ENCODE results near the gene ABCE1.
"Not testable (repeated sequence)": the region's sequence is repeated elsewhere in the genome, so short reads cannot be mapped to it uniquely, and the experiment has no call there.

ABCE1 gene

DNA sequence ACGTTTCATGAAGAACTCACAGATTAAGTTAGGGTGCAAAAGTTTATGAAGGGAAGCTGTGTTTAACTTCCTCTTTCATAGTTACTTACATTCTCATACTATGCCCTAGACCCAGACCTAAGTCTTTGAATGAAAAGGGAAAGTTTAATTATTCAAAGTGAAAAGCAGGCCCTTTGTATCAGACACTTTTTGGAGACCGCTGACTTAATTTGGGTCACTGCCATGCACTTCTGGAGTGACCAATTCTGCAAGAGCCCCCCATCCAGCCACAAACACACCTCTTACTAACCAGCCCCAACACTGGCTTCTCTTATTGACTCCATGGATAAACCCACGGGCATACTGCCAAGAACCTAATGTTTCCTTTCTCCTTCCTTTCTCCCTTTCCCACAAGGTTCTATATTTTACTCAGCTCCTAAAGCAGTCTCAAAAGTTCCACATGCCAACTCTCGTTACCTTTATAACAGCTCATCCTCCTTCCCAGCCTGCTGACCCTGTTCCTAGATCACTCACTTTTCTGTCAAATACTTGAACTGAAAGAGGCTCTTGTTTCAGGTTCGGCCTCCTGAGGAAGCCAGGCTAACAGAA, 34.5 kb downstream of the ABCE1 start:
- H3K36me3 ChIP-seq (ENCODE audit: insufficient read depth, low read length), result no peaks in the 10 kb centered on the region; the same call in 1 of the 2 replicates
- H3K4me1 ChIP-seq (ENCODE audit: insufficient read depth, low read length), result no peaks in the 10 kb centered on the region
- H3K9me3 ChIP-seq (ENCODE audit: control insufficient read depth, insufficient read depth, low read length), result no peaks in the 10 kb centered on the region
- H3K9ac ChIP-seq (ENCODE audit: low read depth, low read length), result no peak overlapping the region

DNA sequence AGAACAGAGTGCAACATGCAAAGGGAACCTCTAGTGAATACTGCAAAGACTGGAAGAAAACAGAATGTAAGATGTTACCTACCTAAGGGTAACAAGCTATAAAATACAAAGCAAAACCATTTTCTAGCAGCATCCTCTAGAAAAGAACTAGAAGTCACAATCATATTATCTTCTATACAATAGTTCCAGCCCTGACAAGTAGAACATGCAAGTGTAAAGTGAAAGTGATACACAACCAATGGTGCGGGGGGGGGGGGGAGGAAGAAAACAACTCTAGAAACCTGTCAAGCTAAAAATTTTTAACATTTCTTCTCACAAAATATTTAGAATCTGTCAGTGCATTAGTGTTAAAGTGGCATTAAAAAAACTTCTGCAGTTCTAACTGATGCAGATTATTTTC, 38.1 kb downstream of the ABCE1 start:
- not testable (repeated sequence) for H3K9ac ChIP-seq (ENCODE audit: low read depth, low read length)

GRCh38 chr4:145148980-145149379, 50.9 kb downstream of the ABCE1 start:
- H3K36me3 ChIP-seq (ENCODE audit: insufficient read depth, low read length), result peaks cover 34% of the 10 kb centered on the region
- no peak overlapping the region for H3K9ac ChIP-seq (ENCODE audit: low read depth, low read length)
- H3K4me1 ChIP-seq (ENCODE audit: insufficient read depth, low read length), result no peaks in the 10 kb centered on the region
- no peaks in the 10 kb centered on the region for H3K9me3 ChIP-seq (ENCODE audit: control insufficient read depth, insufficient read depth, low read length)

More for the DNA sequence above, 38.1 kb downstream of the ABCE1 start:
- H3K36me3 ChIP-seq (ENCODE audit: insufficient read depth, low read length); H3K9me3 ChIP-seq (ENCODE audit: control insufficient read depth, insufficient read depth, low read length); H3K4me1 ChIP-seq (ENCODE audit: insufficient read depth, low read length): not testable (repeated sequence)

DNA sequence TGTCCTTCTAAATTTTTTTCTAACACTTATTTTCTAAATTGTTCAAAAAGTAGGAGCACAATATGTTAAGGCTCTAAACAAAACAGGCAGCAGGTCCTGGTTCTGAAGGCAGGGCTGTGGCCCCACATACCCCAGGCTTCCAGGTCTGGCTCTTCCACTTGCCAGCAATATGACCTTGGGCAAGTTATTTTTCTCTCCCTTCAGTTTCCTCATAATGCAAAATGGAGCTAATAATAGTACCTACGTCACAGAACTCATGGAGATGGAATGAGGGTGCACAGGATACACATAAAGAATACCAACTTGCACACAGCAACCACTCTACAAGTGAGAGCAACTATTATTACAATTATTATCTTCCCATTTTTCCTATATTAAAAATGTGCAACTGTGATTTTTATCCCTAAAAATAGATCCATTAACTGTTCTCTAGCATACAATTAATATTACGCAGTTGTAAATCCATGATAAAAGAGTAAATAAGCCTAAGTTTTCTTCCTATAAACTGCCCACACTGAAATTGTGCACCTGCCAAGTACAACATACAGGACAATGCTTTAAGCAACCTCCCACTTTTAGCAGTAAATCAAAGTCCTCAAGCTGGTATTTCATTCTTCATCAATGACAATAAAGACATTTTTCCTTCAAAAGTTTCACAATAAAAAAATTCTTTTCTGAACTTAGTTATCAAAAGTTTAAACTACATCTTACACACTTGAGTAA, 55.2 kb downstream of the ABCE1 start:
- H3K36me3 ChIP-seq (ENCODE audit: insufficient read depth, low read length), result peaks cover 26% of the 10 kb centered on the region
- no peaks in the 10 kb centered on the region for H3K9me3 ChIP-seq (ENCODE audit: control insufficient read depth, insufficient read depth, low read length)
- H3K4me1 ChIP-seq (ENCODE audit: insufficient read depth, low read length), result no peaks in the 10 kb centered on the region
- H3K9ac ChIP-seq (ENCODE audit: low read depth, low read length), result no peak overlapping the region

DNA sequence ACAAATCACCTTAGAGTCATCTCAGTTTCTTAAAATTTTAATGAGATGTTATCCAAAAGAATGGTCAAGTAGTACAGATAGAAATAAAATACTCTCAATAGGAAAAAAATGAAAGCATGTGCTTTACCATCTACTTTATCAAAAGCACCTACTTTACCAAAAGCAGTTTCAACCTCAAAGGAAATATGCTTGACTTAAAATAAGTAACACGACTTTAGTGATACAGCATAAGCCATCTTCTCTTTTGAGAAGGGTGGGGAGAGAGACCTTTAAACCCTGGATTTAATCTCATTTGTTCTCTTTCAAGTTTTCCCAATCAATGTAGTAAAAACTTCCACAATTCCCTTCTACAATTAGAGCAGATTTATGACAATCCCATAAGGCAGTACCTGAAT, 55.8 kb downstream of the ABCE1 start:
- Histone ChIP-seq H3K9ac (ENCODE audit: low read depth, low read length) (no peak overlapping the region), H3K36me3 (ENCODE audit: insufficient read depth, low read length) (peaks cover 26% of the 10 kb centered on the region), H3K9me3 (ENCODE audit: control insufficient read depth, insufficient read depth, low read length) (no peaks in the 10 kb centered on the region), H3K4me1 (ENCODE audit: insufficient read depth, low read length) (no peaks in the 10 kb centered on the region)

DNA sequence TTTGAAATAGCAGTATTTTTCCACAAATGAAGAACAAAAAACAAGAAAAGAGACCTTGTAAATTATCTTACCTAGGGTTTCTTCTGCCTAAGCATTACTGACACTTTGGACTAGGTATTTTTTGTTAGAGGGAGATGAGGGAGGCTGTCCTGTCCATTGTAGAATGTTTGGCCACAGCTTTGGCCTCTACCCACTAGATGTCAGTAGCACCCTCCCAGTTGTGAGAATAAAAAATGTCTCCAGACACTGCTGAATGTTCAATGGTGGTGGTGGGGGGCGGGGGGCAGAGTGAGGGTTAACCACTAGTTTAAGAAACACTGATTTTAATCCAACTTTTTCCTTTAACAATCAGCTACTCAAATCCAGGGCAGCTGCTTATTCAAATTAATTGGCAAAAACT, 56.5 kb downstream of the ABCE1 start:
- Histone ChIP-seq H3K36me3 (ENCODE audit: insufficient read depth, low read length) (peaks cover 24% of the 10 kb centered on the region), H3K9ac (ENCODE audit: low read depth, low read length) (no peak overlapping the region), H3K9me3 (ENCODE audit: control insufficient read depth, insufficient read depth, low read length) (no peaks in the 10 kb centered on the region), H3K4me1 (ENCODE audit: insufficient read depth, low read length) (no peaks in the 10 kb centered on the region)

DNA sequence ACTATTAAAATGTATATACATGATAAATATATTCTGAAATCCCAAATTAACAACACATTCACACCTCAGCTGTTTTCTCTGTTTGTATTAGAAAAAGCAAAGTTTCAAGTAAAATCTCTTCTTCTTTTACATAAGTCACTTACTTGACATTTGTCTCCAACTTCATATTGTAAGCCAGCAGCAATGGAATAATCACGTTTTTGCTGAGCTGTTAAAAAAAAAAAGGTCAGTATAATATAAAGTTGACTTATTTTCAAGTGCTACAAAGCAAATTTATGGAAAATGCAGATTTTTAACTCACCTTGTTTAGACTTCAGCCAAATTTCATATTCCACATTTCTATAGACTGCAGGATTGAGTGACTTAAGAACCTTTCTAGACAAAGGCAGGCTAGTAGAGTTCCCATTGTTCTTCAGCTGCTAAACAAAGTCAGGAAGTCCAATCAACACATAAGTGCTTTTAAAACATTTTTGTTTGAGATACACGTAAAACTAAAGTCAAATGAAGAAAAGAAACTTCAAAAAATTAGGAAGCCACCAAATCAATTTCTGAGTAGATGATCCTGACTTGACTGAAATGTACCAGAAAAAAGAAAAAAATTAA, 57.3 kb downstream of the ABCE1 start:
- H3K9me3 ChIP-seq (ENCODE audit: control insufficient read depth, insufficient read depth, low read length), result no peaks in the 10 kb centered on the region
- peaks cover 19% of the 10 kb centered on the region for H3K36me3 ChIP-seq (ENCODE audit: insufficient read depth, low read length)
- no peak overlapping the region for H3K9ac ChIP-seq (ENCODE audit: low read depth, low read length)
- no peaks in the 10 kb centered on the region for H3K4me1 ChIP-seq (ENCODE audit: insufficient read depth, low read length)

- H3K9me3 ChIP-seq (ENCODE audit: control insufficient read depth, insufficient read depth, low read length), result no peaks in the 10 kb centered on the region
- H3K9ac ChIP-seq (ENCODE audit: low read depth, low read length), result no peak overlapping the region
- peaks cover 13% of the 10 kb centered on the region; the same call in 1 of the 2 replicates for H3K36me3 ChIP-seq (ENCODE audit: insufficient read depth, low read length)
- no peaks in the 10 kb centered on the region for H3K4me1 ChIP-seq (ENCODE audit: insufficient read depth, low read length)
Observed at GRCh38 chr4:145156986-145157385, 58.9 kb downstream of the ABCE1 start.

DNA sequence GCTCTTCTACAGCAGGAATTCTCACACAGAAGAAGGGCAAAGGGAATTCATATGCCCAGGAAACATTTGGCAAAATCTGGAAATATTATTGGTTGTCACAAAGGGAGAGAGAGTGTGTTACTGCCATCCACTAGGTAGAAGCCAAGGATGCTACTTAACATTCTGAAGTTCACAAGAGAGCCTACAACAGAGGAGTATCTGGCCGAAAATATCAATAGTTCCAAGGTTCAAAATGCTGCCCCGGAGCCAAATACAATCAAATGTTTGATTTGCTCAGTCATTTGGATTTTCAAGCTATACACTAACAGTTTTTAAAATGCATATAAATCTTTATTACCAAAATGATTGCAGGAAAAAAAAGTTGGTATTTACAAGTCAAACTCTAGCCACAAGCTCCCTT, 63.4 kb downstream of the ABCE1 start:
- H3K4me1 ChIP-seq (ENCODE audit: insufficient read depth, low read length), result no peaks in the 10 kb centered on the region
- H3K9ac ChIP-seq (ENCODE audit: low read depth, low read length), result no peak overlapping the region
- no peaks in the 10 kb centered on the region for H3K36me3 ChIP-seq (ENCODE audit: insufficient read depth, low read length)
- no peaks in the 10 kb centered on the region for H3K9me3 ChIP-seq (ENCODE audit: control insufficient read depth, insufficient read depth, low read length)

- Histone ChIP-seq H3K4me1 (ENCODE audit: insufficient read depth, low read length) (no peaks in the 10 kb centered on the region), H3K9ac (ENCODE audit: low read depth, low read length) (no peak overlapping the region), H3K9me3 (ENCODE audit: control insufficient read depth, insufficient read depth, low read length) (no peaks in the 10 kb centered on the region), H3K36me3 (ENCODE audit: insufficient read depth, low read length) (no peaks in the 10 kb centered on the region; the same call in 1 of the 2 replicates)
Observed at GRCh38 chr4:145167887-145168286, 69.8 kb downstream of the ABCE1 start.

GRCh38 chr4:145168581-145169187, 70.6 kb downstream of the ABCE1 start:
- Histone ChIP-seq H3K9ac (ENCODE audit: low read depth, low read length) (no peak overlapping the region), H3K9me3 (ENCODE audit: control insufficient read depth, insufficient read depth, low read length) (no peaks in the 10 kb centered on the region), H3K36me3 (ENCODE audit: insufficient read depth, low read length) (no peaks in the 10 kb centered on the region; the same call in 1 of the 2 replicates), H3K4me1 (ENCODE audit: insufficient read depth, low read length) (no peaks in the 10 kb centered on the region)

- no peaks in the 10 kb centered on the region for H3K4me1 ChIP-seq (ENCODE audit: insufficient read depth, low read length)
- H3K36me3 ChIP-seq (ENCODE audit: insufficient read depth, low read length), result no peaks in the 10 kb centered on the region; the same call in 1 of the 2 replicates
- H3K9ac ChIP-seq (ENCODE audit: low read depth, low read length), result no peak overlapping the region
- H3K9me3 ChIP-seq (ENCODE audit: control insufficient read depth, insufficient read depth, low read length), result no peaks in the 10 kb centered on the region
Observed at GRCh38 chr4:145170223-145170622, 72.1 kb downstream of the ABCE1 start.

GRCh38 chr4:145171911-145172310, 73.8 kb downstream of the ABCE1 start:
- H3K9ac ChIP-seq (ENCODE audit: low read depth, low read length), result no peak overlapping the region
- H3K36me3 ChIP-seq (ENCODE audit: insufficient read depth, low read length), result no peaks in the 10 kb centered on the region; the same call in 1 of the 2 replicates
- no peaks in the 10 kb centered on the region for H3K4me1 ChIP-seq (ENCODE audit: insufficient read depth, low read length)
- H3K9me3 ChIP-seq (ENCODE audit: control insufficient read depth, insufficient read depth, low read length), result no peaks in the 10 kb centered on the region

GRCh38 chr4:145176641-145177432, 78.7 kb downstream of the ABCE1 start:
- peaks cover 12% of the 10 kb centered on the region; the same call in 1 of the 2 replicates for H3K4me1 ChIP-seq (ENCODE audit: insufficient read depth, low read length)
- no peak overlapping the region for H3K9ac ChIP-seq (ENCODE audit: low read depth, low read length)
- no peaks in the 10 kb centered on the region; the same call in 1 of the 2 replicates for H3K9me3 ChIP-seq (ENCODE audit: control insufficient read depth, insufficient read depth, low read length)
- H3K36me3 ChIP-seq (ENCODE audit: insufficient read depth, low read length), result no peaks in the 10 kb centered on the region; the same call in 1 of the 2 replicates
